Epithelial cell of prostate (primary cell): ENCODE measurements around the gene RAB6B.

Experiments used
- DNase-seq: peaks from one replicate; pipeline ENCODE4 v3.0.0-alpha.2; 2011; ENCODE audit warnings: low read depth, low spot score
- H3K27ac ChIP-seq: fragments of 450-650 bp; 2 replicates; pipeline ENCODE4 v1.5.1; 2017; ENCODE audit warnings: mild to moderate bottlenecking

Gene RAB6B

GRCh38 chr3:133825969-133826727 is 69.5 kb downstream of the RAB6B start:
- DNase-seq = no peak
- H3K27ac ChIP-seq = no peak overlapping the region

GRCh38 chr3:133824961-133825485 is 70.7 kb downstream of the RAB6B start:
- no peak overlapping the region for H3K27ac ChIP-seq
- DNase-seq = no peak

GRCh38 chr3:133821767-133822638 is 73.7 kb downstream of the RAB6B start:
- no peak overlapping the region for H3K27ac ChIP-seq

GRCh38 chr3:133820889-133821675 is 74.6 kb downstream of the RAB6B start:
- no peak for DNase-seq
- H3K27ac ChIP-seq = no peak overlapping the region

More at GRCh38 chr3:133821767-133822638, 73.7 kb downstream of the RAB6B start:
- no peak for DNase-seq

- DNase-seq = peak; percentile 40
- peak overlapping the region; percentile 18 for H3K27ac ChIP-seq
Observed at GRCh38 chr3:133820129-133820528, 75.6 kb downstream of the RAB6B start.

- no peak for DNase-seq
- H3K27ac ChIP-seq = no peak overlapping the region
Observed at GRCh38 chr3:133815386-133815785, 80.3 kb downstream of the RAB6B start.

- no peak overlapping the region for H3K27ac ChIP-seq
- no peak for DNase-seq
Observed at GRCh38 chr3:133812872-133813271, 82.8 kb downstream of the RAB6B start.

GRCh38 chr3:133805702-133806475 is 89.8 kb downstream of the RAB6B start, which contains the start of gene SRPRB:
Gene SRPRB, plus strand, starts transcription at chr3:133805815. Its CDS starts 34 bp downstream, at chr3:133805849.
- DNase-seq = no peak
- H3K27ac ChIP-seq = peak within 1 kb of the TSS; percentile 41

GRCh38 chr3:133805384-133805701 is 90.3 kb downstream of the RAB6B start:
- peak; percentile 82 for DNase-seq
- peak overlapping the region; percentile 41 for H3K27ac ChIP-seq

GRCh38 chr3:133804896-133805295 is 90.8 kb downstream of the RAB6B start:
- H3K27ac ChIP-seq = peak overlapping the region; percentile 41

GRCh38 chr3:133803469-133803868 is 92.2 kb downstream of the RAB6B start:
- no peak for DNase-seq
- no peak overlapping the region for H3K27ac ChIP-seq

More at GRCh38 chr3:133804896-133805295, 90.8 kb downstream of the RAB6B start:
- DNase-seq = no peak

- peak; percentile 63 for DNase-seq
- no peak overlapping the region for H3K27ac ChIP-seq
Observed at GRCh38 chr3:133799794-133800585, 95.7 kb downstream of the RAB6B start.

- H3K27ac ChIP-seq = no peak overlapping the region
- DNase-seq = no peak
Observed at GRCh38 chr3:133797396-133798105, 98.1 kb downstream of the RAB6B start.

- H3K27ac ChIP-seq = no peak overlapping the region
- DNase-seq = no peak
Observed at GRCh38 chr3:133792171-133792763, 103.4 kb downstream of the RAB6B start.

GRCh38 chr3:133788024-133788423 is 107.7 kb downstream of the RAB6B start:
- no peak overlapping the region for H3K27ac ChIP-seq
- DNase-seq = no peak

- no peak for DNase-seq
- H3K27ac ChIP-seq = no peak overlapping the region
Observed at GRCh38 chr3:133783762-133784161, 111.9 kb downstream of the RAB6B start.

GRCh38 chr3:133782454-133782853 is 113.2 kb downstream of the RAB6B start:
- H3K27ac ChIP-seq = no peak overlapping the region
- no peak for DNase-seq

GRCh38 chr3:133781570-133781969 is 114.1 kb downstream of the RAB6B start:
- no peak overlapping the region for H3K27ac ChIP-seq
- no peak for DNase-seq
